HG03558 (cell line): ENCODE results near the gene WDR62.
A peak's percentile ranks its signal among the peaks of the same experiment; 100 is the strongest.
"Not testable (repeated sequence)": the region's sequence is repeated elsewhere in the genome, so short reads cannot be mapped to it uniquely, and the experiment has no call there.

Experiments used
- ATAC-seq: cut with Tn5 transposase; IDR thresholded peaks from one replicate; pipeline ENCODE4 v1.9.1; 2021; ENCODE audit warnings: moderate number of reproducible peaks; ENCODE audit not compliant: unreplicated experiment; ENCODE audit errors: extremely low read depth

WDR62 gene

DNA sequence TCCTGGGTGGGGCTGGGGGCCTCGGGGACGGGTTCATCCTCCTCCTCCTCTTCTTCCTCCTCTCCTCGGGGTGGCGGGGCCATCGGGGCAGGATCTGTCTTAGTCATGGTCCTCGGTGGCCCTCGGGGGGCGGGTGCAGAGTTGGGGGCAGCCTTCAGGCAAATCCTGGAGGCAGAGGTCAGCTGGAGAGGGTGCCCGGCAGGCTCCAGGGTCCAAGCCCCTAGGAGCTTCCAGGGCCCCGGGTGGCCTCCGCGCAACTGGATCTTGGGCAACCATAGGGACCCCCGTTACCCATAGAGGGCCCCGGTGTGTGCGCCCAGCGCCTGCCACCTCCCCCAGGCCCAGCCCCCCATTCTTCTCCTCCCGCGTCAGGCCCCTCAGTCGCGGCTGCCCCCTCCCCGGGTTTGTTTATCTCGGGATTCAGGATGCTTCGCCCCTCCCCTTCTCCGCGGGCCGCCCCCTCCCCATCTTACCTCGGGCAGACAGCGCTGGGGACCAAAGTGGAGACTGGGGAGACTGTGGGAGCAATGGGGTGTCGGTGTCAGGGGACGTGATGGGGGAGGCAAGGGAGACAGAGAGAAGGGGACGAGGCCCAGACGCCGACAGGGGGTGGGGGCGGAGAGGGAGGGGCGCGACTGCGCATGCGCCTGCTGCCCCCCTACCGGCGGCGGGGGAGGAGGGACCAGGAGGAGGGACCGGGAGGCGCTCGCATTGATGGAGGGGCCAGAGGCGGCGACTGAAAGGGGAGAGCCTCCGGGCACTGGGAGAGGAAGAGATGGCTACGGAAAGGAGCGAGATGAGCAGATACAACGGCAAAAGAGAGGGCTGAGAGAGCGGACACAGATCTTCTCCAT, 22.2 kb upstream of the WDR62 start, which contains the start of gene CLIP3:
Gene CLIP3 (minus strand): TSS at position 623 of the 854 bp plus-strand sequence. CDS start 516 bp downstream, at position 107.
- no peak for ATAC-seq

GRCh38 chr19:36040495-36040894, 14.2 kb upstream of the WDR62 start:
- ATAC-seq, result no peak

GRCh38 chr19:36041092-36041491, 13.6 kb upstream of the WDR62 start:
- not testable (repeated sequence) for ATAC-seq

- no peak for ATAC-seq
Measured at GRCh38 chr19:36041831-36042230, 12.9 kb upstream of the WDR62 start.

GRCh38 chr19:36043952-36044351, 10.7 kb upstream of the WDR62 start:
- ATAC-seq, result no peak

GRCh38 chr19:36046443-36047050, 8.2 kb upstream of the WDR62 start:
- no peak for ATAC-seq

GRCh38 chr19:36047835-36048234, 6.9 kb upstream of the WDR62 start:
- ATAC-seq, result no peak

GRCh38 chr19:36049080-36049698, 5.5 kb upstream of the WDR62 start:
- ATAC-seq, result no peak

DNA sequence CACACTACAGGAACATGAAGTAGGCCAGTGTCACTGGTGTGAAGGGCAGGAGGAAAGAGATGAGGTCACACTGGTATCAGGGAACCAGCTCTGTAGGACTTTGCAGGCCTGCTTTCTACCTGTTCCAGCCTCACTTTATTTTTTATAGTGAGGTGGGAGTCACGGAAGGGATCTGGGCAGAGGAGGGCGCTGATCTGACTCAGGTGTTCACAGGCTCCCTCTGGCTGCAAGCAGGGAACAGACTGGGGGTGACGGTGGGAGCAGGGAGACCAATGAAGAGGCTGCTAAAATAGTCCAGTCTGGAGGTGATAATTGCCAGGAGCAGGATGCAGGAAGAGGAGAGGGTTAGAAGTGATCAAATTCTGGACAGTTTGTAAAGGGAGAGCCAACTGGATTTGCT, 3.5 kb upstream of the WDR62 start:
- no peak for ATAC-seq

GRCh38 chr19:36051637-36052036, 3.1 kb upstream of the WDR62 start:
- ATAC-seq, result no peak

DNA sequence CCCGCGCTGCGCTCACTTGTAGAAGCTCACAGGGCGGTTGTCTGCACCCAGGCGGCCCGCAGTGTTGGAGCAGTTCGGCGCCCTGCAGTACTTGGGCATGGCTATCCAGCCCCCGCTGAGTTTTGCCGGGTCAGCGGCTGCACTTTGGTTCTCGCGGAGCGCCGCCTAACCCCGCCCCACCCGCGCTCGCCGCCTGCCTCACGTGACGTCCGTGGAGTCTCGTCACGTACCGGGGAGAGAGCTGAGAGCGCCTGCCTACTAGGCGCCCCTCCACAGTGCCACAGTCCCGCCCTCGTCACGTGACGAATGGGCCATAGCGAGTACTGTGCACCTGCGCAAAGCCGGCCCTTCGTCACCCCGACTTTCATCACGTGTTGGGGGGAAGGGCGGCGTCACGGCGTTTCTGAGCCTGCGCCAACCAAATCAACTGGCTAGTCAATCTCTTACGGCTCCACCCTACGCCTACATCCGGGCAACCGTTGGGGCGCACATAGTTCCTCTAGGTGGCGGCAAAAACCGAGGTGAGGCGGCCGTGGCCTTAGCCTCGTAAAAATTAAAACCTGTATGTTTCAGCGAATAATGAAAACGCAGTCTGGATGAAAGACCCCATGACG, 471 bp upstream of the WDR62 start, which contains the start of gene THAP8:
Gene THAP8 (minus strand): TSS at position 167 of the 614 bp plus-strand sequence. CDS start 68 bp downstream, at position 99.
- peak; percentile 54 for ATAC-seq

DNA sequence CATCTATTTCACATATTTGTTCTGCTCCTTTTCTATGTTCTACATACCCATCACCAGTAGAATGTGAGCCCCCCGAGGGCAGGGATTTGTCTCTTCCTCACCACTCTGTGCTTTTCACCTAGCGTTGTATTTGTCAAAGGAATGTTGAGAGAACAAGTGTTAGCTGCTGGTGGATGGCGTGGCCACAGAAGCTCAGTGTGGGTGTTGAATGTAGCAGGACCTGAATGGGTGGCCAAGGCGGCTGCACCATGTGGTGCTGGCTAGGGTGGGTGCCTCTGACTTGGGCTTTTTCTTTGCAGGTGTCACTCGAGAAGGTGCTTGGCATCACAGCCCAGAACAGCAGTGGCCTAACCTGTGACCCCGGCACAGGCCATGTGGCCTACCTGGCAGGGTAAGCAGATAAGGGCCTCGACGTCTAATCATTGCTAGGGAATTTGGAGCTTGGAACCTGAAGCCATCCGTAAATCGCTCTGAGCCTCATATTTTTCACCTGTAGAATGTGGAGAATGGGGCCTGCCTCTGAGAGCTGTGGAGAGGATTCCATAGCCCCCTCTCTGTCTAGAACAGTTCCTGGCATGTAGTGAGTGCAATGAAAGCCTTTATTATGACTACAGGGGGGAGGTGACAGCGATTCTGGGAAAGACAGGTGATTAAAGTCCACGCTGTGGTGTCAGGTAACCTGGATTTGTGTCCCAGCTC, 3.9 kb downstream of the WDR62 start:
- no peak for ATAC-seq

DNA sequence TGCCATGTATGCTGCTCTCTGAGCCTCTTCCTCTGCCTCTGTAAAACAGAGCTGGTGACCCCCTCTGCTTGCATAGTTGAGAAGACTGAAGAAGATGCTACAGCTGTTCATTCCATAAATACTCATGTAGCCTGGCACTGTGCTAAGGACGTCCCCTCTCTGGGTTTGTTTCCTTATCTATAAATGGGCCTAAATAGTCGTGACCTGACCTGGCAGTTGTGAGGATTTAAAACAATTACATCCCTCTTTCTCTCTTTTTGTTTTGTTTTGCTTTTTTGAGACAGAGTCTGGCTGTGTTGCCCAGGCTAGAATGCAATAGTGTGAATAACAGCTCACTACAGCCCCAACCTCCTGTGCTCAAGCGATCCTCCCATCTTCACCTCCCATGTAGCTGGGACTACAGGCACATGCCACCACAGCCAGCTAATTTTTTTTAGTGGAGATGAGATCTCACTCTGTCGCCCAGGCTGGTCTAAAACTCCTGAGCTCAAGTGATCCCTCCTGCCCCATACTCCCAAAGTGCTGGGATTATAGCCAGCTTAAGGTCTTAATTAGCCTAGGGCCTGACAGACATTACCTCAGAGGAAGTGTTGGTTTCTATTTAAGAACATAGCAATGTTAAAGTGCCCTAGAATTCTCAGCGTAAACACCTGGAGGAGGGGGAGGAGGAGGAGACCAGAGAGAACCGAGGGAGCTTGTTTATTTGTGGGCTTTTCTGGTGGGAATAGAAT, 4.6 kb downstream of the WDR62 start:
- no peak for ATAC-seq

- ATAC-seq, result no peak
Measured at GRCh38 chr19:36060430-36060829, 5.7 kb downstream of the WDR62 start.

GRCh38 chr19:36061367-36061766, 6.7 kb downstream of the WDR62 start:
- no peak for ATAC-seq

- ATAC-seq, result no peak
Measured at GRCh38 chr19:36064826-36065225, 10.1 kb downstream of the WDR62 start.

DNA sequence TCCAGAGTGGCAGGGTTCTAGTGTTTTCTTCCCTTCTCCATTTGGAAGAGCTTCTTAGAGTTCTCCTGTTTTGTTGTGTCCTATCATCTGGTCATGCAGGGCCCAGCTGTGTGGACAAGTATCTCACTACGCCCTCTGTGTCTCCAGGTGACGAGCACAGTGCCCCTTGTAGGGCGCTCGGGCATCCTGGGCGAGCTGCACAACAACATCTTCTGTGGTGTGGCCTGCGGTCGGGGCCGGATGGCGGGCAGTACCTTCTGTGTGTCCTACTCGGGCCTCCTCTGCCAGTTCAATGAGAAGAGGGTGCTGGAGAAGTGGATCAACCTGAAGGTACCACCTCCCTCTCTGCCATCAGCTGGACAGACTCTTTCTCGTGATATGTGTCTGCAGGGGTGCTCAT, 13.0 kb downstream of the WDR62 start:
- ATAC-seq, result no peak

DNA sequence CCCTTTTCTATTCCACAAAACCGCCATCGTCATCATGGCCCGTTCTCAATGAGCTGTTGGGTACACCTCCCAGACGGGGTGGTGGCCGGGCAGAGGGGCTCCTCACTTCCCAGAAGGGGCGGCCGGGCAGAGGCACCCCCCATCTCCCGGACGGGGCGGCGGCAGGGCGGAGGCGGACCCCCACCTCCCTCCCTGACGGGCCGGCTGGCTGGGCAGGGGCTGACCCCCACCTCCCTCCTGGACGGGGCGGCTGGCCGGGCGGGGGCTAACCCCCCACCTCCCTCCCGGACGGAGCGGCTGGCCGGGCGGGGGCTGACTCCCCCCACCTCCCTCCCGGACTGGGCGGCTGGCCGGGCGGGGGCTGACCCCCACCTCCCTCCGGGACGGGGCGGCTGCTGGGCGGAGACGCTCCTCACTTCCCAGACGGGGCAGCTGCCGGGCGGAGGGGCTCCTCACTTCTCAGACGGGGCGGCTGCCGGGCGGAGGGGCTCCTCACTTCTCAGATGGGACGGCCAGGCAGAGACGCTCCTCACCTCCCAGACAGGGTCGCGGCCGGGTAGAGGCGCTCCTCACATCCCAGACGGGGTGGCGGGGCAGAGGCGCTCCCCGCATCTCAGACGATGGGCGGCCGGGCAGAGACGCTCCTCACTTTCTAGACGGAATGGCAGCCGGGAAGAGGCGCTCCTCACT, 14.3 kb downstream of the WDR62 start:
- ATAC-seq, result not testable (repeated sequence)

DNA sequence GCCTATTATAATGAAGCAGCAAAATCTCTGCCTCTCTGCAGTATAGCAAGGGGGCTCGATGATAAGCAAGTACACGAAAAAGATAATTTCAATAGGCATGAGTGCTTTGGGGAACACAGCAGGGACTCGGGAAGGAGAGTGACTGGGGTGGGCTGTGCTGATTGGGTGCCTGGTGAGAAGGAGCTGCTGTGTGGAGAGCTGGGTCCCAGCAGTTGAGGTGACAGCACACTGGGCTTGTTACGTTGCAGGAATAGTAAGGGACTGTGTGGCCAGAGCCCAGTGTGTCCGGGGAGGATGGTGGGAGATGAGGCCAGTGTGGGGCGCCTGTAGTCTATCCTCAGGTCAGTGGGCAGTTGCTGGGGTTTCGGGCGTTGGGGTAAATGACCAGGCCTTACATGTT, 17.4 kb downstream of the WDR62 start:
- no peak for ATAC-seq
